GM21576 (cell line): ENCODE data around the gene SNX20.

ENCODE experiments used
- ATAC-seq: cut with Tn5 transposase; IDR thresholded peaks from one replicate; pipeline ENCODE4 v1.9.1; 2021; ENCODE audit warnings: mild to moderate bottlenecking, moderate library complexity; ENCODE audit not compliant: unreplicated experiment

Gene SNX20

GRCh38 chr16:50705436-50706110 is 24.5 kb upstream of the SNX20 start:
- ATAC-seq: no peak

GRCh38 chr16:50704245-50704644 is 23.1 kb upstream of the SNX20 start:
- ATAC-seq: no peak

GRCh38 chr16:50702725-50703124 is 21.6 kb upstream of the SNX20 start:
- ATAC-seq: no peak

- ATAC-seq: no peak
Observed at GRCh38 chr16:50699326-50700159, 18.4 kb upstream of the SNX20 start.

GRCh38 chr16:50697881-50698767 is 17.0 kb upstream of the SNX20 start:
- ATAC-seq: peak; percentile 38

- no peak for ATAC-seq
Observed at GRCh38 chr16:50697421-50697715, 16.3 kb upstream of the SNX20 start.

- peak; percentile 55 for ATAC-seq
Observed at GRCh38 chr16:50696575-50697420, 15.7 kb upstream of the SNX20 start.

GRCh38 chr16:50696126-50696525 is 15.0 kb upstream of the SNX20 start:
- ATAC-seq: no peak

GRCh38 chr16:50695017-50696000 is 14.2 kb upstream of the SNX20 start:
- ATAC-seq: no peak

GRCh38 chr16:50694206-50694605 is 13.1 kb upstream of the SNX20 start:
- no peak for ATAC-seq

- ATAC-seq: no peak
Observed at GRCh38 chr16:50692999-50693781, 12.1 kb upstream of the SNX20 start, which contains the start of gene NOD2. TSS of gene NOD2 (plus strand) at chr16:50693606. CDS start at chr16:50699496, 5,890 bp downstream.

- no peak for ATAC-seq
Observed at GRCh38 chr16:50692644-50692998, 11.5 kb upstream of the SNX20 start.

GRCh38 chr16:50690177-50690576 is 9.1 kb upstream of the SNX20 start:
- no peak for ATAC-seq

- ATAC-seq: no peak
Observed at GRCh38 chr16:50688867-50689266, 7.8 kb upstream of the SNX20 start.

- ATAC-seq: no peak
Observed at GRCh38 chr16:50688083-50688482, 7.0 kb upstream of the SNX20 start.

- no peak for ATAC-seq
Observed at GRCh38 chr16:50685462-50686063, 4.5 kb upstream of the SNX20 start.

- ATAC-seq: no peak
Observed at GRCh38 chr16:50684823-50685461, 3.8 kb upstream of the SNX20 start.
